GM10266 (cell line): ENCODE data around the gene C9.
"Not testable (repeated sequence)": the region's sequence is repeated elsewhere in the genome, so short reads cannot be mapped to it uniquely, and the experiment has no call there.

Experiments
- DNase-seq: peaks from one replicate; pipeline ENCODE4 v3.0.0; 2012; ENCODE audit errors: extremely low spot score
- TF ChIP-seq, protein P1 (sequence below): IDR thresholded peaks from 2 replicates; pipeline ENCODE4 v1.5.1; 2012; ENCODE audit warnings: mild to moderate bottlenecking, low read depth; ENCODE audit not compliant: control insufficient read depth, insufficient read depth; ENCODE audit errors: missing control alignments

C9 gene

DNA sequence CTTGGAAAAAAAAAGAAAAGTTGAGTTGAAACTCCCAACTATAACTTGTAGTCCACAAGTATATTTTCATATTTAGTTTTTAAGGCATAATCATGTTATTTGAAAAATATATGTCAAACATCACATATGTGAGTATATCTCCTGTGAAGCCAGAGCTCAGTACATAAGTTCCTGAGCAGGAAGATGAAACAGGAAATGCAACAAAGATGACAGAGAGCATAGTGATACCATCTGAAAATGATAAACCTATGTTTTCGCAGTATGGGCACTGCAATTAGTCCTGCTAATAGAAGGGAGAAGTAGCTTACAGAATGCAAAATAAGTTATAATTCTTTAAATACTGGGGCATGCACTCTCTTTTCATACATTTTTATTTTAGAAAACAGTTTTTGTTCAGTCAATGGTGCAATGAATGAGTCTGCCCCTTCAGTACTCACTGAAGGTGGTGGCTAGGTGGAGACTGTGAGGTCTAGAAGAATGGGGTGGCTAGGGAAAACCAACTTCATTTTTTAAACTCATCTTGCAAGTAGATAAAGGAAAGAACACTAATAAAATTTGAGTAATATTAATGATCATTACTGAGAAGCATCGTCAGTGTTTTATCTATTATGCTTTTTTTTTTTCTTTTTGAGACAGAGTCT lies 90.9 kb downstream of the C9 start:
- TF ChIP-seq, protein P1, sequence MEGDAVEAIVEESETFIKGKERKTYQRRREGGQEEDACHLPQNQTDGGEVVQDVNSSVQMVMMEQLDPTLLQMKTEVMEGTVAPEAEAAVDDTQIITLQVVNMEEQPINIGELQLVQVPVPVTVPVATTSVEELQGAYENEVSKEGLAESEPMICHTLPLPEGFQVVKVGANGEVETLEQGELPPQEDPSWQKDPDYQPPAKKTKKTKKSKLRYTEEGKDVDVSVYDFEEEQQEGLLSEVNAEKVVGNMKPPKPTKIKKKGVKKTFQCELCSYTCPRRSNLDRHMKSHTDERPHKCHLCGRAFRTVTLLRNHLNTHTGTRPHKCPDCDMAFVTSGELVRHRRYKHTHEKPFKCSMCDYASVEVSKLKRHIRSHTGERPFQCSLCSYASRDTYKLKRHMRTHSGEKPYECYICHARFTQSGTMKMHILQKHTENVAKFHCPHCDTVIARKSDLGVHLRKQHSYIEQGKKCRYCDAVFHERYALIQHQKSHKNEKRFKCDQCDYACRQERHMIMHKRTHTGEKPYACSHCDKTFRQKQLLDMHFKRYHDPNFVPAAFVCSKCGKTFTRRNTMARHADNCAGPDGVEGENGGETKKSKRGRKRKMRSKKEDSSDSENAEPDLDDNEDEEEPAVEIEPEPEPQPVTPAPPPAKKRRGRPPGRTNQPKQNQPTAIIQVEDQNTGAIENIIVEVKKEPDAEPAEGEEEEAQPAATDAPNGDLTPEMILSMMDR: no peak
- no peak for DNase-seq

DNA sequence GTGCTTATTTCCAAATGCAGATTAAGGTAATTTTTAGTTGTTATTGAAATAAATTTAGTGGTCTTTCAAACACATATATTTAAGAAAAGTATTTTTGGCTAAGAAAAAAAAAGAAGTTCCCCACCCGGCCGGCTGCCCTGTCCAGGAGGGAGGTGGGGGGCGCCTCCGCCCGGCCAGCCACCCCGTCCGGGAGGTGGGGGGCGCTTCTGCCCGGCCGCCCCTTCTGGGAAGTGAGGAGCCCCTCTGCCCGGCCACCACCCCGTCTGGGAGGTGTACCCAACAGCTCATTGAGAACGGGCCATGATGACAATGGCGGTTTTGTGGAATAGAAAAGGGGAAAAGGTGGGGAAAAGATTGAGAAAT lies 91.4 kb downstream of the C9 start:
- not testable (repeated sequence) for DNase-seq

DNA sequence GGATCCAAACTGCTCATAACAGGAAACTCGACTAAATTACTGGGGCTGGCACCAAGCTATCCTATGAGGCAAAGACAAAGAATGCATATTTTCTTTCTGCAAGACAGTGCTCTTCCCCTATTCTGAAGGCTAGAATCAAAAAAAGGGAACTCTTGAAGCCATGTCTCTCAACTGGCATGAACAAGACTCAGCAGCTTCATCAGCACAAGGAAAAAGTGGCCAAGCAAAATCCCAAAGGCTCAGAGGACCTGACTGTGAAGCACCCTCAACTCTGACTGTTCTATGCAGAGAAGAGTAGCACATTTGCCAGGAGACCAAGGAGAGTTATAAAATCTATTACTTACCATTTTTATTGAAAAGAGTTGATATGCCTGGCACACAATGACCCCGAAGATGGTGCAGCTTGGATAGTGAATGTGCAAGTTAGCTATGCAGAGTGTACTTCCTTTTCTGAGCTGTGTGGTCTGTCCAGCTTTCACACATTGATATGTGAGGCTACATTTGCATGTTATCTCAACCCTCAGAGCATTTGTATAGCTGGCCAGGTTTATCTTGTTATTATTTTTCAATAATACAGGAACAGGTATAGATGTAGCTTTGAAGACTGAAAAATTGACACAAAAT lies 94.0 kb downstream of the C9 start:
- no peak for DNase-seq
- TF ChIP-seq, protein P1: no peak

DNA sequence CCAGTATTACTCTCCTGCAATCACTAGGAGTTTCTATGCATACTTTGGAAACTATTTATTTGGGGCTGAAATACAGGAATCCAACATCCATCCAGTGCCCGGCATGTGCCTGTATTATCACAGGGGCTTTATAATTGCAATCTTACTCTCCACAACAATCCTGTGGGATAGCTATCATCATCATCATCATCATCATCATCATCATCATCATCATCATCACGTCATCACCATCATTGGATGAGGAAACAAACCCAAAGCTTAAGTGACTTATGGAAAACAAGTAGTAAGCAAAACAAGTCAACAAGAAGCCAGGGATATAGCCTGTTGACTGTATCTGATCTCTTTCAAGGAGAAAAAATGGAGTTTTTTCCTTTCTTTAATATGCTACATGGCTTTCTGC lies 97.1 kb downstream of the C9 start:
- no peak for DNase-seq
- TF ChIP-seq, protein P1: no peak

DNA sequence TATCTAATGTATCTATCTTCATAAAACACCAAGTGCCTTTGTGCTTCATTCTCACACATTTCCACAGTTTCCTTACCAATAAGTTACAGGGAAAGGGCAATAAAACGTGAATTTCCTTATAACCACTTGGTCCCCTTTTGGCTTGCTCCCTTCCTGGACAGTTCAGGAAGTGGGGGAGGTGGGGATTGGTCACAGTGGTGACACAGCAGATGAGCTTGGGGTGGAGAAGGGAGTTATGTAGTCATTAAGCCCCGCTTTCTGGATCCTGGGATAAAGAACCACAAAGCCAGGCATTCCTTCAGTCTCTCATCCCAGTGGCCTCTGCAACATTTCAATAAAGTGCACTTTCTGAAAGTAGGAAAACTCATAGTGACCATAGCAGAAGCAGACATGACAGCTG lies 97.9 kb downstream of the C9 start:
- TF ChIP-seq, protein P1: no peak
- no peak for DNase-seq

DNA sequence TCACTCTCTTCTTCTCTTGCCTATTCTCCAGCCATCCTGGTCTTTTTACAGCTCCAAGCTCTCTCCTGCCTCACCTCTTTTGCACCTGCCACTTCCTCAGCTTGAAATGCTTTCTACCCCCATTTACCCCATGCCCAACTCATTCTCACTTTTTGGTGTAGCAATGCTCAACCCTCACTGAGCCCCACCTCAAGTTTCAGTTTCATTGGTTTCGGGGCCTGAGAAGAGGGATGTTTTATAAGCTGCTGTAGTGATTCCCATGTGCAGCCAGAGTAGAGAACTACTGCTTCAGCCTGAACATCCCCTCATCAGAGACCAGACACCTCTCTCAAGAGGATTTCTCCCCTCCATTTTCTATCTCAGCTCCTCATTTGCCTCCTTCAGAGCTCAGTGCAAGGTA lies 99.8 kb downstream of the C9 start:
- TF ChIP-seq, protein P1: no peak
- DNase-seq: no peak

DNA sequence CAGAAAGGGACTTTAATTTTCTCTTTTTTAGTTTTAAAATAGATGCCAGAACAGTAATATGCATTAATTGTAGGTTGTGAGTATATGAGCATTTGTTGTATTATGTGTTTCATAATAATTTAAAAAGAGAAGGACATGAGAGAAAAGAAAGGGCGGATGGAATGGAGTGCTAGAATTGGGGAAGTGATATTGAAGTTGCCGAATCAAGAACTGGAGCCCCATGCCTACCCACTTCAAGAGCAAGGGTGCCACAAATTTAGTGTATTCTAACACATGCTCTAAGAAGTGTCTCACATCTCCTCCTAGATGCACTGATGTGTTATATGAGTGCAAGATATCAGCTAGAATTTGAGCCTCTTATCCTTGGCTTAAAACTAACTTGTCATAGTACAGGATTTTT lies 101.3 kb downstream of the C9 start:
- TF ChIP-seq, protein P1: no peak
- DNase-seq: no peak

DNA sequence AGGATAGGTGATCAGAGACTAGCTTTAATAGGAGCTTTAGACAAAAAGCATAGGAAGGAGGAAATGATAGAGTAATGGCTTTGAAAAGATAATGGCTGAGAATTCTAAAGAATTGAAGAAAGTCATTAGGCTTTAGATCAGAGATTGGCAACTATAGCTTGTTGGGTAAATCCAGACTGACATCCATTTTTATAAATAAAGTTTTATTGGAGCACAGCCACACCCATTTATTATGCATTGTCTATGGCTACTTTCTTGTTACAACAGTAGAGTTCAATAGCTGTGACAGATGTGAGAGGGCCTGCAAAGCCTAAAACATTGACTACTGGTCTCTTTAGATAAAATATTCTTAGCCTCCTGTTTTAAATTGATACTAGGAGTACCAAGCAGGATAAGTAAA lies 104.2 kb downstream of the C9 start:
- no peak for DNase-seq
- TF ChIP-seq, protein P1: no peak
